ENCODE measurements around the gene CDKL1. TPM values are rescaled to one million over a fixed set of nuclear protein-coding genes. Genes with fewer than 3 reads are reported as not detected.
"Not testable (repeated sequence)": the region's sequence is repeated elsewhere in the genome, so short reads cannot be mapped to it uniquely, and the experiment has no call there.

Gene CDKL1
- total RNA-seq, 1 experiment from 2014 or later = 5.4 TPM

DNA sequence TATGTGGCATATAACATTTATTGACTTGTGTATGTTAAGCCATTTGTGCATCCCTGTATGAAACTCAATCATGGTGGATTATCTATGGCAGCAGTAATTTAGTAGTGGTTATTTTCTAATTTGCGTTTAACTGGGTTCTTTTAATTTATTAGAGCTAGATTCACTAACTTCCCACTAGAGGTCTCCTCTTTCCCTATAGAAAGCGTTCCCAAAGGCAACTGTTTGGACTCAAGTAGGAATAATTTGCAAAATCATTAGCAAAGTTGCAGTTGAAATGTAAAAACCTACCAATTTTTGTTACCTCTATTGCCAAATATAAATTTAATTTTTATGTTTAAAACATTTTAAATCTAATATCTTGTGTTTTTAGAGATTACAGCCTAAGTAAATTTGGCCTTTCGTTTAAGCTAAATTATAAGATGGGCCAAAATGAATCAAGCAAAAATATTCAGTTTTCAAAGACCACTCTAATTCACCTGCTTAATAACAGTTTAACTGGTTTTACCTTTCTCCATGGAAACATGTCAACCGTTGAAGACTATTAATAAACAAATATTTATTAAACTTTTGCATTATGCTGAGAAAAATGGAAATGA is 78.6 kb downstream of the CDKL1 start:
- TF ChIP-seq, protein P1, sequence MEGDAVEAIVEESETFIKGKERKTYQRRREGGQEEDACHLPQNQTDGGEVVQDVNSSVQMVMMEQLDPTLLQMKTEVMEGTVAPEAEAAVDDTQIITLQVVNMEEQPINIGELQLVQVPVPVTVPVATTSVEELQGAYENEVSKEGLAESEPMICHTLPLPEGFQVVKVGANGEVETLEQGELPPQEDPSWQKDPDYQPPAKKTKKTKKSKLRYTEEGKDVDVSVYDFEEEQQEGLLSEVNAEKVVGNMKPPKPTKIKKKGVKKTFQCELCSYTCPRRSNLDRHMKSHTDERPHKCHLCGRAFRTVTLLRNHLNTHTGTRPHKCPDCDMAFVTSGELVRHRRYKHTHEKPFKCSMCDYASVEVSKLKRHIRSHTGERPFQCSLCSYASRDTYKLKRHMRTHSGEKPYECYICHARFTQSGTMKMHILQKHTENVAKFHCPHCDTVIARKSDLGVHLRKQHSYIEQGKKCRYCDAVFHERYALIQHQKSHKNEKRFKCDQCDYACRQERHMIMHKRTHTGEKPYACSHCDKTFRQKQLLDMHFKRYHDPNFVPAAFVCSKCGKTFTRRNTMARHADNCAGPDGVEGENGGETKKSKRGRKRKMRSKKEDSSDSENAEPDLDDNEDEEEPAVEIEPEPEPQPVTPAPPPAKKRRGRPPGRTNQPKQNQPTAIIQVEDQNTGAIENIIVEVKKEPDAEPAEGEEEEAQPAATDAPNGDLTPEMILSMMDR (IDR thresholded peaks at IDR 0.05; ENCODE audit: insufficient read depth in 1 of 2, low read depth in 1 of 2, low read length in 1 of 2, severe bottlenecking in 1 of 2, unreplicated experiment in 1 of 2) = peak; percentile 30 to 56
- no peak overlapping the region for H3K4me3 ChIP-seq (ENCODE audit: low read depth, low read length)
- no peaks in the 10 kb centered on the region for H3K4me1 Mint-ChIP-seq (ENCODE audit: low read depth, unreplicated experiment)
- BruUV-seq (replicated peaks) = no TSS peak
- ChIA-PET POLR2A (interaction anchor here (0.6 kb wide), 1 partner anchor 551 kb away, joined by 3 read pairs; no protein-coding TSS in a partner anchor), CTCF (interaction anchor here (0.6 to 1.0 kb wide), 6 partner anchors 12 to 456 kb away, joined by 3 to 4 read pairs (median 3); no protein-coding TSS in a partner anchor)
- no peaks in the 10 kb centered on the region for H3K9me3 Mint-ChIP-seq (ENCODE audit: unreplicated experiment)
- H3K9me3 ChIP-seq = no peaks in the 10 kb centered on the region
- no peaks in the 10 kb centered on the region for H3K27me3 ChIP-seq (replicated peaks; ENCODE audit: control insufficient read depth, insufficient read depth, low read length)
- no peaks in the 10 kb centered on the region; the same call in 1 of the 2 replicates for H3K4me1 ChIP-seq
- no peak for DNase-seq
- H3K36me3 ChIP-seq (ENCODE audit: control insufficient read depth, insufficient read depth, low read length) = no peaks in the 10 kb centered on the region
- no peak overlapping the region for H3K4me3 Mint-ChIP-seq (ENCODE audit: unreplicated experiment)
- H3K27ac Mint-ChIP-seq (ENCODE audit: unreplicated experiment) = no peak overlapping the region
- peaks cover 13% of the 10 kb centered on the region for H3K36me3 Mint-ChIP-seq (ENCODE audit: insufficient read depth, unreplicated experiment)
- H3K27me3 Mint-ChIP-seq (ENCODE audit: insufficient read depth, unreplicated experiment) = no peaks in the 10 kb centered on the region
- intact Hi-C loops (cut with micrococcal nuclease; ENCODE audit: unreplicated experiment) = no loop called here

DNA sequence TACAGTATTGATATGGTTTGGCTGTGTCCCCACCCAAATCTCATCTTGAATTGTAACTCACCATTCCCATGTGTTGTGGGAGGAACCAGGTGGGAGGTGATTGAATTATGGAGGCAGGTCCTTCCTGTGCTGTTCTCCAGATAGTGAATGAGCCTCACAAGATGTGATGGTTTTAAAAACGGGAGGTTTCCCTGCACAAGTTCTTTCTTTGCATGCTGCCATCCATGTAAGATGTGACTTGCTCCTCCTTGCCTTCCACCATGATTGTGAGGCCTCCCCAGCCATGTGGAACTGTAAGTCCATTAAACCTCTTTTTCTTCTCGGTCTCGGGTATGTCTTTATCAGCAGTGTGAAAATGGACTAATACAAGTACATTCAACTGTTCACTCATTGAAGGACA is 82.6 kb downstream of the CDKL1 start:
- H3K36me3 ChIP-seq (ENCODE audit: control insufficient read depth, insufficient read depth, low read length); H3K4me3 ChIP-seq (ENCODE audit: low read depth, low read length); H3K4me3 Mint-ChIP-seq (ENCODE audit: unreplicated experiment); H3K4me1 ChIP-seq; BruUV-seq (replicated peaks); H3K9me3 ChIP-seq; POLR2A ChIA-PET; CTCF ChIA-PET; H3K9me3 Mint-ChIP-seq (ENCODE audit: unreplicated experiment); DNase-seq; H3K4me1 Mint-ChIP-seq (ENCODE audit: low read depth, unreplicated experiment); H3K27me3 Mint-ChIP-seq (ENCODE audit: insufficient read depth, unreplicated experiment); H3K27ac Mint-ChIP-seq (ENCODE audit: unreplicated experiment); H3K27me3 ChIP-seq (replicated peaks; ENCODE audit: control insufficient read depth, insufficient read depth, low read length): not testable (repeated sequence)
- H3K36me3 Mint-ChIP-seq (ENCODE audit: insufficient read depth, unreplicated experiment) = peaks cover 31% of the 10 kb centered on the region
- intact Hi-C loops (cut with micrococcal nuclease; ENCODE audit: unreplicated experiment) = loop anchor here (5.0 kb wide), 3 partner anchors 68 to 452 kb away; partner anchors contain the start of gene SOS2

DNA sequence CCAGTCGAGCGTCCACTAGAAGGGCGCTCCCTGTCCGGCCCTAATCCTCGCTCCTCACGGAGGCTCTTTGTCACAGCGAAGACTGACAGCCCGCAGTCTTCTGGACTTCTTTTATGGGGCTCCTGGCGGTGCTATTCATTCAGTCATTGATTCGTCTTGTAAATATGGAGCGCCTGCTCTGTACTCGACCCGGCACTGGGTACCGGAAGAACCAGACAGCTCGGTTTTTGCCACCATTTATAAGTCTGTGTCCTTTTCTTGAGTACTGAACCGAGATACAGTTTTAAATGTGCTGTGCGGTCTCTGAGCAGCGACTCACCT is 84.0 kb downstream of the CDKL1 start:
- Histone ChIP-seq H3K9me3 (no peaks in the 10 kb centered on the region), H3K36me3 (ENCODE audit: control insufficient read depth, insufficient read depth, low read length) (no peaks in the 10 kb centered on the region), H3K4me3 (ENCODE audit: low read depth, low read length) (peak overlapping the region; percentile 78), H3K27me3 (replicated peaks; ENCODE audit: control insufficient read depth, insufficient read depth, low read length) (no peaks in the 10 kb centered on the region), H3K4me1 (0 out of 2 replicates have a peak, but pooled peaks cover 5% of the 10 kb centered on the region)
- CTCF ChIA-PET = interaction anchor here (0.6 to 2.9 kb wide), 8 partner anchors 8 to 1269 kb away, joined by 3 to 17 read pairs (median 4); partner anchors contain the start of gene MAP4K5
- peak overlapping the region; percentile 92 for H3K27ac Mint-ChIP-seq (ENCODE audit: unreplicated experiment)
- TF ChIP-seq, protein P1 (IDR thresholded peaks at IDR 0.05; ENCODE audit: insufficient read depth in 1 of 2, low read depth in 1 of 2, low read length in 1 of 2, severe bottlenecking in 1 of 2, unreplicated experiment in 1 of 2) = no peak
- intact Hi-C loops (cut with micrococcal nuclease; ENCODE audit: unreplicated experiment) = loop anchor here (5.0 kb wide), 3 partner anchors 70 to 450 kb away; partner anchors contain the start of gene SOS2
- no peak for DNase-seq
- H3K4me3 Mint-ChIP-seq (ENCODE audit: unreplicated experiment) = peak overlapping the region; percentile 87
- peaks cover 7% of the 10 kb centered on the region for H3K4me1 Mint-ChIP-seq (ENCODE audit: low read depth, unreplicated experiment)
- no TSS peak for BruUV-seq (replicated peaks)
- POLR2A ChIA-PET = interaction anchor here (0.6 to 1.0 kb wide), 8 partner anchors 8 to 436 kb away, joined by 3 to 7 read pairs (median 4); no protein-coding TSS in a partner anchor
- H3K27me3 Mint-ChIP-seq (ENCODE audit: insufficient read depth, unreplicated experiment) = no peaks in the 10 kb centered on the region
- H3K36me3 Mint-ChIP-seq (ENCODE audit: insufficient read depth, unreplicated experiment) = peaks cover 37% of the 10 kb centered on the region
- H3K9me3 Mint-ChIP-seq (ENCODE audit: unreplicated experiment) = no peaks in the 10 kb centered on the region
